Frontal cortex (tissue), 4 donors: ENCODE measurements around the gene CDKL2. TPM values are rescaled to one million over a fixed set of nuclear protein-coding genes. Genes with fewer than 3 reads are reported as not detected.
"Not testable (repeated sequence)": the region's sequence is repeated elsewhere in the genome, so short reads cannot be mapped to it uniquely, and the experiment has no call there.

ENCODE experiments used
- DNase-seq, 2 donors: peaks; one replicate each; pipeline ENCODE4 v3.0.0; 2012; ENCODE audit warnings: low spot score in 2 of 2
- FAIRE-seq: peaks from 2 replicates; lab custom pipeline; 2012; peaks lifted over from hg19 to GRCh38; lab: Jason Lieb, UNC
- total RNA-seq: library from RNA; depleted of rRNA; stranded (reverse); fragments of >200 nt; gene quantifications from one replicate; pipeline ENCODE4 v1.2.3, GENCODE V29; 2014
- donor health status: control.
- donor health status: control.
- donor health status: control.

The CDKL2 gene
- 60.7 TPM for total RNA-seq

DNA sequence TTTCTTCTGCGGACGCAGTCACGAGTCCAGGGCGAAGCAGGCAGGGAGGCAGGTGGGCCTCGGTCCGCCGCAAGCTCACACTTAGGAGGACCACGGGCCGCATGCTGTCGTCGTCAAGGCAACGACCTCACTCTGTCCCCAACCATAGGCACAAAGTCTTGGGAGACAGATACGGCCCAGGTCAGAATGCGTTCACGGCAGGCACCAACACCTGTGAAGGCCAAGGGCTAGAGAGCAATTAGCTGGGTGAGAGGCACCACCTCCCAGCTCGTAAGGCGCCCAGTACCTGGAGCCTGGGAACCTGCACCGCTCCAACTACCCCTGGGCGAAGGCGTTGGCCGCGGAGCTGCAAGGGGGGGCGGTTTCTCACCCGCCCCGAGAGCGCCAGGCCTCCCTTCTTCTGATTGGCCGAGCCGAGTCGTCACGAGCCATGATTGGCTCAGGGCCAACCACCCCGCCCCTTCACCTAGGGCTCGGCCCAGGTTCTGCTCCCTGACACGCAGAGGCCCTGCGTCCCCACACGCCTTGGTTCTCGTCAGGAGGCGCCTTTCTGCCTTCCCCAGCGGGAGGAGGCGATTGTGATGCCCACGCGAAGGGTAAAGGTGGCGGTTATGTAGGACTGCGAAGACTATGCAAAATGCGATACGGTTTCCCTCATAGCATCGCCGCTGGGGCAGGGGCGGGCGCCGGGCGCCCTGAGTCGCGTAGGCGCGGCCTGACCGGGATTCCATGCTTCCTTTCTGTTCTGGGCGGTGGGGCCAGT is at the start of gene CDKL2:
CDKL2 (minus strand) TSS at position 355 of the 763 bp plus-strand sequence. CDS start 4,540 bp downstream, outside the sequence.
- DNase-seq, result peak; percentile 66 to 77
- no peak for FAIRE-seq

DNA sequence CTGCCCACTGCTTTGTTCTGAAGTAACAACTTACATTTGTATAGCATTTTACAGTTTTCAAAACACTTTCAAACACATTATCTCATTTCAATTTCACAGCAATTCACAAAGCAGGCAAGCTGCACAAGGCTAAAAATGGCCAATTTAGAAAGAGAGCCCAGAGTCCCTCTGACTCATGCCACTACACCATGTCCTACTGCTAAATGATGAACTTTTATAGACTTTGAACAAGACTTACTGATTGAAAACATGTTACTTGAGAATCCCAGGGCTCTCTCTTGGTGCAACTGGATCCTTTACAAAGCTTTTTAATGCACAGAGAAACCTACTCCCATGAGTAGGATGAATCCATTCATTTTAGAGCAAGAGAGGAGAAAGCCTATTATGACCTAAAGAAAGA is 48.6 kb upstream of the CDKL2 start:
- FAIRE-seq, result no peak
- DNase-seq, result no peak

DNA sequence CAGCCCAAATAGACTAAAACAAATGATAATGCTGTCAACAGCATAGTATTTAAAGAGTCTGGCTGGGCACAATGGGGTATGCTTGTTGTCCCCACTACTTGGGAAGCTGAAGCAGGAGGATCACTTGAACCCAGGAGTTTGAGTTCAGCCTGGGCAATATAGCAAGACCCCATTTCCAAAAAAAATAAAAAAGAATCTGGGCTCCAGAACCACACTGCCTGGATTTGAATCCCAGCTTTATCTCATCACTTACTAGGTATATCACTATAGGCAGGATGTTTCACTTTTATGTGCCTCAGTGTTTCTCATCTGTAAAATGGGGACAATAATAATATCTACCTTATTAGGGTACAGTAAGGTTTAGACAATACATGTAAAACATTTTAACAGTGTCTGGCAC is 48.1 kb upstream of the CDKL2 start:
- DNase-seq, result no peak

DNA sequence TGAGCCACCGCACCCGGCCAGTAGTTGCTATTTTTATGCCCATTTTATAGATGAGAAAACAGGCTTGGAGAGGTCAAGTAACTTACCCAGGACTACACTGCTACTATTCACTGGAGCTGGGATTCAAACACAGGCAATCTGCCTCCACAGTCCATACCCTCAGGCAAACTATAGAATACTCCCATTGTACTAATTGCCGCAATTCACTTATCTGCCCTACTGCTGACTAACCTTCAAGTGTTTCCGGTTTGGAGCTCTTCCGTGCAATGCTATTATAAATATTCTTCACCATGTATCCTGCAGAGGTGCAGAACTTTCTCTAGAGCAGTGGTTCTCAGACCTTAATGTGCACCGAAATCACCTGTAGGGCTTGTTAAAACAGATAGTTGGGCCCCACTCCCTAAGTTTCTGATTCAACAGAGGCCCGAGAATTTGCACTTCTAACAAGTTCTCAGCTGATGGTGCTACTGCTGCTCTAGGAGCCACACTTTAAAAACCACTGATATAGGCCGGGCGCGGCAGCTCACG is 44.7 kb upstream of the CDKL2 start:
- DNase-seq, result no peak
- no peak for FAIRE-seq

More for the DNA sequence above, 48.1 kb upstream of the CDKL2 start:
- FAIRE-seq, result no peak

DNA sequence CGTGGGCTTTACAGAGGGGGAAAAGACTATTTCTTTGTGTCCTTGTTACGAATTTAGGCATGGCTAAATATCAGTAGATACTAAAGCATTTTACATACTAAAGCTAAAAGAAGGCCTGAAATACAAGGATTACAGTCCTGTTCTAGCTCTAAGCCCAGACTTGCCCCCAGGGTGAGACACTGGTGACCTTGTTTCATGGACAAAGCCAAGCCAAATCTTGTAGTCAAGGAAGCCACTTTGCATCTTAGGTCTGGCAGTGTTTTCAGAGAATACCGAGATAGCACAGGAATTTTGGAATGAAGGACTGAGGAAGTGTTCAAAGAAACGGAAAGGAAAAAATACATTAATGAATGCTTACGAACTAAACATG is 43.6 kb upstream of the CDKL2 start:
- FAIRE-seq (no peak), DNase-seq (no peak)

DNA sequence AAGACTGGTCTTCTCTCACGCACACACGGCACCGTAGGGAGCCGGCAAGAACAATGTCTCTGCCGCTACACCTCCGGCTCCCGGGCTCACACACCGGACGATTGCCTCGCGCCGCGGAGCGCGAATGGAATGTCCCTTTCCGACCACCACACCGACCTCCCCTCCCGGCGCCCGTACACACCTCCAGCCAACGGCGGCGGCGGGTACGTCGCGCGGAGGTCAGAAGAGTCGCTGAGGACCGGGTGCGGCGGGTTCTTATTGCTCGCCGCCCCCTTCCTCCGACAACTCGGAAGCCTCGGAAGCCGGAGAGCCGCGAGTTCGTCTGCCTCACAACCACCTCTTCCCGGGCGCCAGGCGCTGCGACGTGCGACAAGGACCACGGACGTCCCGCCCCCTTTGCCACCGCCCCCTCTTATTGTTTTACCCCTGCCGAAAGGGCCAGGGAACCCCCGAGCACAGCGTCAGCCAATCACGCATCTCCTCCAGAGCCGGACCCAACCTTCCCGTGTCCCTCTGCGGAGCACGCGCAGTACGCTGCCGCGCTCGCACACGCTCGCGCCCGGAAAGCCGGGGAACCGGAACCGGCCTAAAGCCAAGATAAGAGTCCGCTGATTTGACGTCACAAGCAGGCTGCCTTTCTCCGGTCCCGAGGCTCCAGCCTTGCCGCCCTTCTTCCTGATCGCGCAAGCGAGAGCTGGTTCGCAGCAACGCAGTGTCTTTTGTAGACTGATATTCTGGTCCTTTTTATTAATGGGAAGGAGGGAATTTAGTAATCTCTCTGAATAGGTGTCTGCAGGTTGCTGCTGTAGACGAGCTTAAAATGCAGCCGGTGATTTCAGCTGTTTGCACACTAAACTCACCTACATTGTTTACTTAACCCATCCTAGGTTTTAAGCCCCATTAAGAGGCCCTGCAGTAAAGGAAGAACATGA is 43.0 kb upstream of the CDKL2 start, which contains the start of gene G3BP2:
G3BP2 (minus strand) TSS at position 385 of the 932 bp plus-strand sequence. CDS start 11,386 bp downstream, outside the sequence.
- FAIRE-seq (no peak), DNase-seq (peak; percentile 87 to 95)

DNA sequence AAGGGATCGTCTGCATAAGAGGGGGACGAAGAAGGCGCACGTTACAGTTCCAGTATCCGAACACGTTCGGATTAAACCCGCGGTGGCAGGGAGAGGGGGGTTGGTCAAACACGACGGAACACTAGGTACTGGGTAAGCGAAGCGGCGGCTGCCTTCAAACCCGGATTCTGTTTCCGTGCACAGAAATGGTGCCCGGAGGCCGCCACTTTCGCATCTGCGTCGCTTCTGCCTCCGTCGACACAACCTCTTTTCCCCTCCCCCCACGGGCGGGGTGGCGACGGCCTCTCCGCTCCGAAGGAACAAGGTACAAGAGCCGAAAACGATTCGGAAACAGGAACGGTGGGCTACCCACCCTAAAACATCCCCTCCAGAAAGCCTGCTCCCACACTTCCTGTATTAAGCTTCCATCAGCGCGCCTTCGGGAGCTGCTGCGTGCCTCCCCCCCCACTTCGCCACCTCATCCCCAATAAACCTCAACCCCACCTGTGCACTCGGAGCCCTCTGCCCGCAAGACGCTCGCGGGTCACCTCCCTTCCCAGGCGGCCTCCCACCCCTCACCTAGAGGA is 42.2 kb upstream of the CDKL2 start:
- DNase-seq (peak; percentile 21 to 25), FAIRE-seq (no peak)

DNA sequence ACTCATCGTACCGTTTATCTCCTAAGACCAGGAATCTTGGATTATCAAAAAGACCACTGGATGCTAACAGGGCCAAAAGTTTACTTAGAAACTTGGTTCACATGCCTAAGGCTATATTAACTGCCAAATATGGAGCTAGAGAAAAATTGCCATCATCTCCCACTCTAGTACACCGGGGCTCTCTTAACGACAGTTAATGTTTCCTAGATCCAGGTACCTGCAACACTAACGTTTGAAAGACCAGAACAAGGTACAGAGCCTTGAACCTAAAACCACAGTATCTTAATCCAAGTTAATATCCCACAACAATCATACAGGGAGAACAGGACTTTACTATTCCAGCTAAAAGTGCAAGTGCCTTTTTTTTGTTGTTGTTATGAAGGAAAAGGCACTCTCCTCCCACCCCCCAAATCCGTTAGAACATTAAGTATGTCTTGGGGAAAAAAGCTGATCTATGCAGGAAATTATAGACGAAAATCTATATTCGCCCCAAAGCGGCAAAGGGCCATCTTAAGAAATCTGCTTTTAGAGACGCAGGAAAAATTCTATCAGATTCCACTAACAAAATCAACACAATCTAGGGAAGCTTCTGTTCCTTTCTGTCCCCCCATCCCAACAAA is 41.6 kb upstream of the CDKL2 start:
- no peak for DNase-seq
- no peak for FAIRE-seq

DNA sequence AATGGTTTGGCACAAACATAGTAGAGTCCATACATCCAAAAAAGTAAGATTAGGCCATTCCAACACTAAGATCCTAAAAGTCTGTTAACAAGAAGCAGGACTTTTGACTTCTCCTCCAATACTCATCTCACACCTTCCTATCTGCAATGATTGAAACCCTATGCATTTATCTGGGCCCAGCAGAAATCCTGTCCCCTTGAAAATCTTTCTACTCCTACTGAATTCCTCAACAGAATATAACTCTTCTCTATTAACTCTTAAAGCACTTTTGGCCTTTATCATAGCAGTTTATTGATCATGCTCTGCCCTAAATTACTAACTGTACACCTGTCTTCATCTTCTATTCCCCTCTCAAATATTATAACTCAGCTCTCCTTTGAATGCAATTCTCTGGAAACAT is 38.3 kb upstream of the CDKL2 start:
- FAIRE-seq (no peak), DNase-seq (no peak)

DNA sequence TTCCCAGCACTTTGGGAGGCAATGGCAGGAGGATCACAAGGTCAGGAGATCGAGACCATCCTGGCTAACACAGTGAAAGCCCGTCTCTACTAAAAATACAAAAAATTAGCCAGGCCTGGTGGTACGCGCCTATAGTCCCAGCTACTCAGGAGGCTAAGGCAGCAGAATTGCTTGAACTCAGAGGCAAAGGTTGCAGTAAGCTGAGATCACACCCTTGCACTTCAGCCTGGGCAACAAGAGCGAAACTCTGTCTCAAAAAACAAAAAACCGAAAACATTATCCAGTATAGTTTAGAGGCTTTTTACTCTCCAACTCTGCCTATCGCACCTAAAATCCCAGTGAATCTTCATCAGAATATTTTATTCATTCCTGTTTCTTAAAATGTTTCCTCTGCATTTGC is 37.3 kb upstream of the CDKL2 start:
- DNase-seq, FAIRE-seq: not testable (repeated sequence)

DNA sequence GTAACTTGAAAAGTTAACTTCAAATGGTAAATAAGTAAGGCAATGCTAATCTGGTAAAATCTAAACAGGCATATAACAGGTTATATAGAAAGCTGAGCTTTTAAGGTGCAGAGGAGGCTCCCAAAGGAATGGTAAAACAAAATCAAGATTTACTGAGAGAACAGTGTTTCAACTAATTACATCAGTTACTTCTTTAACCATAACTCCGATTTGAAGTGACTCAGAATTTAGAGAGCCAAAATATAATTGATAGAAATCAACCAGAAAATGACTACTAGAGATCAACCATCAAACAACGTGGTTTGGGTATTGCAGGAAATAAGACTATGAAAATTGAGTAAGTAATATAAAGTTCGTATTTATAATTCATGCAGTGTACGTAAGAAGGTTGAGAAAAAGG is 36.0 kb upstream of the CDKL2 start:
- DNase-seq, result no peak
- FAIRE-seq, result no peak

DNA sequence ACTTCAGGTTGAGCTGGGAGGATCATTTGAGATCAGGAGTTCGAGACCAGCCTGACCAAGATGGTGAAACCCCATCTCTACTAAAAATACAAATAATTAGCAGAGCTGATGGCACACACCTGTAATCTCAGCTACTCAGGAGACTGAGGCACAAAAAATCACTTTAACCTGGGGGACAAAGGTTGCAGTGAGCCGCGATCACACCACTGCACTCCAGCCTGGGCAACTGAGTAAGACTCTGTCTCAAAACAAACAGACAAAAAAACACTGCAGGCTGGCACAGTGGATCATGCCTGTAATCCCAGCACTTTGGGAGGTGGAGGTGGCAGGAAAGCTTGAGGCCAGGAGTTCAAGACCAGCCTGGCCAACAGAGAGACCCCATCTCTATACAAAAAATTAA is 34.3 kb upstream of the CDKL2 start:
- not testable (repeated sequence) for DNase-seq, FAIRE-seq

DNA sequence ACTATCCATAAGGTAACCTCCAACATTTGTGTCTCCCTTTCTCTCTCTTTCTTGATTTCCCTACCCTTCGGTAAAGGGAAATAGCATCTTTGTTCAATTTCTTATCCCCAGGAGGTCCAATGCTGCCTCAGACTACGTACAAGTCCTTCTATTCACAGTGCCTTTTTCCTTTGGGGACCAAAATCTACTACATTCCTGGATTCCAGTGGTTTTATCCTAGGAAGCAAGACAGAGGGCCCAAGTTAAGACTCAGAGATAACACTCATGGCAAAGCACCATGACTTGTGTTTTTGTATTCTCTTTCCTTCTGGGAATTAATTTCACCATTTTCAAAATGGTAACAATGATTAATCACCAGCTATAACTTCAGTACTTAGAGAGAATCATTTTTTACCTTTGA is 32.3 kb upstream of the CDKL2 start:
- no peak for FAIRE-seq
- no peak for DNase-seq

DNA sequence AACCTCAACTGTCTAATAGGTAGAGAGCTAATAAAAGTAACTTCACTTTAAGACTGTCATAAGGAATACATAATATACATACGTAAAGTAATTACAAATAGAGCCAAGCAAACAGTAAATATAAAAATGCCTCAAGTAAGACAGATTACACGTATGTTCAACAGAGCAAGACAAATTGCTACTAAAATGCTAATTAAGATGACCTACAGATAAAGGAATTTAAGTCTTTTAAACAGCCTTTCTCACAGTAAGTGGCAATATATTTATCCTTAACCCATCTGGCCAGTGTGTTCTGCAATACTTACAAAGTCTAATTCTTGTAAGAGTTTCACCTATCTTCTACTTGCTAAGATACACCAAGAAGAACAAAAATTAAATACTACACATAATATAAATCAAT is 30.2 kb upstream of the CDKL2 start:
- no peak for DNase-seq
- FAIRE-seq, result no peak

DNA sequence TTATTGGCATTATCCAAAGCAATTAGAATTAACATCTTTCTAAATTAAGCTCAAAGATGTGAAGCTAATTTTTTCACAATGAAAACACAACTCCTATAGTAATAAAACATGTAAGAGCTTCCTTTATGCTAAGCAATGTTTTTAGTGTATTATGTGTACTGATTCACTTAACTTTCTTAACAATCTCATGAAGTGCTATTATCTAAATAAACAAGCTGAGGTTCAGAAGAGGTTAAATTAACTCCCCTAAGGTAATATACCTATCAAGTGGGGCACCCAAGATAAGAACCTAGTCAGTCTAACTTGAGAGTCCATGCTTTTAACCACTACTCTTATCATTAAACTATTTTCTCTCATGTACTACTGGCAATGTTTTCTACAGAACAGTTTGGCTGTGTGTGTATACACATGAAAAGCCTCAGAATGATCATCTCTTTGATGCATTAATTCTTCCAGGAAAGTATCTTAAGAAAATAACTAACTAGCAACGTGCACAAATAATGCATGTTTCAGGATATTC is 29.2 kb upstream of the CDKL2 start:
- no peak for FAIRE-seq
- DNase-seq, result no peak

DNA sequence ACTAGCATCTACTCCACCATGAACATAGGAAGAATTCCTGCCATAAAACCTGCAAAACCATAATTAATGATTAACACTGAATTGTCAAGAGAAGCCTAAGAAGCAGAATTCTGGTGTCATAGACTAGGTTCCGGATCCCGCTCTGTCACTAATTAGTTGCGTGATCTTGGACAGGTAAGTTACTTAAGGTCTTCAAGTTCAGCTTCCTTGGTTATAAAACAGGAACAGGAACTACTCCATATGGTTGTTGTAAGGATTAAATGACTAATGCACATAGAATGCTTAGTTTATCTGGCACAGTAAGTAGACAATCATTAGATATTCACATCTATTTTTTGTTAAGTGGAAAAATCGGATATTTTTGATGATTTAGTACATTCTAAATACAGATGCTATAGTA is 28.5 kb upstream of the CDKL2 start:
- no peak for FAIRE-seq

DNA sequence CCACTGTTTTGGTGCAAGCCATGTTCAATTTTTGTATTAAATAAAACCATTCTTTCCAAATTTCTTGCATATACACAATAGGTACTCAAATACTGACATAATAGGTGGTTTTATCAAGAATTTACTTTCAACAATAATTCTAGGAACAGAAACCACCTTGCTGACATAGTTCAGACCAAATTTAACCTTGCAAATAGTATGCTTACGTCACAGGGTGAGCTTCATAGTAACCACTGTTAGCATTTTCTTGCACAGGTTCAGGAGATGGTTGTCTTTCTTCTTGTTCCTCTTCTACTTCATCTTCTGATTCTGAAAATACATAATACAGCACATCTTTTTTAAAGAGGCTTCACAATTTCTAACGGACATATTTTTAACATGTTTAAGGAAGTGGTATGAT is 25.2 kb upstream of the CDKL2 start:
- DNase-seq (no peak), FAIRE-seq (no peak)

More for the DNA sequence above, 28.5 kb upstream of the CDKL2 start:
- DNase-seq, result no peak

DNA sequence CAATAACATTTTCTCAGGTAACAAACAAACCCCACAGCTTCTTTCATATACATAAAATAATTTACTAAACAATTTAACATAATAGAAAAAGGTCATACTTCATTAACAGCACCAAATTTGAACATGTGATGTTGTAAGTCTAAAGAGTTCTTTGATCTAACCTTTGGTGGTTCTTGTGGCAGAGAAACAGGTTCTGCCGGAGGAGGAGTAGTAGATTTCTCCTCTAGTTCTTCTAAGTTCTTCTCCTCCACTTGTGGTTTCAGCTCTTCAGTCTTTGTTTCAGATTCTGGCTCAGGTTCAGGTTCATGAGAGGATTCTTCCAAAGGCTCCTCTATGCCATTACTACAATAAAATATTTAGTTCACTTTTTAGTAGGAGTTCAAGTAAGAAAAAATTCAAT is 24.6 kb upstream of the CDKL2 start:
- DNase-seq (no peak), FAIRE-seq (no peak)

DNA sequence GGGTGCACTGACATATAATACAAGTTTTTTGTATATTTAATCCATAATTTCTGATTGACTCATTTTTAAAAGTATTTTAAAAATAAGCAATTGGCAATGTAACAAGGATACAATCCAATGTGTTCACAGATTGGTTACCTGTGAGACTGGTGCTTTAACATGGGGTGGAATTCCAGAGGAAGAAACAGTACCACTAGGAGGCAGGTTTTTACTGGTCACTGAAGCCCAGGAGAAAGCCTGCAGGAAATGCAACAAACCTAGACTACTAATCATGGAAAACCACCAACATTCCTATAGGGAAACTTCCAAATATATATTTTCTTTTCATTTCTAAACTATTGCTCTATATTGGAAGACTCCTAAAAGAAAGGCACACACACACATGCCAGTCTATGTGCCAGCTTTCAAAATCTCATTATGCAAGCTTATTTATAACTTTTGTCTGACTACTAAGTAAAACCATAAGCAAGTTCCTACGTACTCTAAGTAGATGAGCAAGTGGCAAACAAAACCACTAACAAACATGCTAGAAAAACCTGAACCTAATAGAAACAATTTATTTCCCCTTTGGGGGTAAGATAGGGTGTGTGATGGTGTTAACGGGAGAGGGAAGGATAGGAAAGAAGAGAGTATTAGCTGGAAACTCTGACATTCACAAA is 23.6 kb upstream of the CDKL2 start:
- no peak for DNase-seq
- FAIRE-seq, result no peak
